HepG2 (cell line): ENCODE measurements around the gene PPP2R2C. TPM values are rescaled to one million over a fixed set of nuclear protein-coding genes. Genes with fewer than 3 reads are reported as not detected.

Experiments
- ATAC-seq: fragments of 200-7000 bp; cut with Tn5 transposase; 3 replicates; pipeline ENCODE4 v1.9.1; 2020; ENCODE audit warnings: mild to moderate bottlenecking, moderate library complexity
- BruUV-seq: library from RNA; stranded (reverse); fragments of 400-500 nt; replicated peaks from 2 replicates; lab custom pipeline; 2021; lab: Mats Ljungman, UMichigan
- CTCF ChIA-PET: fragments of 300-600 bp; formaldehyde crosslinking; extraction: SDS; loops from one replicate; lab custom pipeline; 2021; ENCODE audit warnings: low total read pairs, inconsistent platforms, low intra/inter-chr PET ratio; lab: Yijun Ruan, JAX
- POLR2A ChIA-PET: fragments of 350-600 bp; sonication (Branson Sonifier 250); formaldehyde crosslinking; loops from one replicate; lab custom pipeline; 2020; ENCODE audit warnings: antibody characterized with exemption, inconsistent platforms; lab: Yijun Ruan, JAX
- DNase-seq: peaks from one replicate; pipeline ENCODE4 v3.0.0-alpha.2; 2015; ENCODE audit warnings: low spot score
- FAIRE-seq: peaks from 3 replicates; lab custom pipeline; 2011; peaks lifted over from hg19 to GRCh38; lab: Jason Lieb, UNC
- H2AFZ ChIP-seq: one replicate; pipeline ENCODE4 v1.6.1; 2011; ENCODE audit warnings: low read length, inconsistent platforms
- H3K27ac ChIP-seq: fragments of 300-600 bp; 3 replicates; pipeline ENCODE4 v1.8.0; 2011; ENCODE audit warnings: mixed run types, mild to moderate bottlenecking, mixed read lengths, low read length, inconsistent platforms; ENCODE audit not compliant: insufficient read depth; ENCODE audit errors: extremely low read length
- H3K27me3 ChIP-seq, 2 experiments: fragments of 200-600 bp in 1 of 2; 2 replicates in 1 of 2; 3 replicates in 1 of 2; pipeline versions ENCODE4 v1.6.0 to v1.8.0; 2011; ENCODE audit warnings: low read length in 2 of 2, mild to moderate bottlenecking in 2 of 2, moderate library complexity in 2 of 2, inconsistent platforms in 1 of 2; ENCODE audit not compliant: insufficient read depth in 2 of 2, control insufficient read depth in 1 of 2
- H3K36me3 ChIP-seq, 2 experiments: fragments of 200-600 bp in 1 of 2; replicated peaks in 1 of 2; 2 replicates in 1 of 2; 3 replicates in 1 of 2; pipeline versions ENCODE4 v1.5.1 to v1.8.0; 2011; ENCODE audit warnings: low read length in 2 of 2, inconsistent platforms in 1 of 2; ENCODE audit not compliant: insufficient read depth in 2 of 2, control insufficient read depth in 1 of 2
- H3K4me1 ChIP-seq: 2 replicates; pipeline ENCODE4 v1.5.1; 2012; ENCODE audit warnings: low read length, inconsistent platforms; ENCODE audit not compliant: insufficient read depth
- H3K4me2 ChIP-seq: 2 replicates; pipeline ENCODE4 v1.6.0; 2011; ENCODE audit warnings: low read depth, low read length, inconsistent platforms
- H3K4me3 ChIP-seq, 3 experiments: fragments of 200-600 bp in 1 of 3; sonication (generic), shearing (Covaris generic) in 1 of 3; replicated peaks in 1 of 3; 2 replicates each; pipeline ENCODE4 v1.5.1; 2011 to 2016; ENCODE audit warnings: low read length in 3 of 3, inconsistent platforms in 2 of 3, low read depth in 2 of 3, mild to moderate bottlenecking in 2 of 3, control low read depth in 1 of 3, mixed read lengths in 1 of 3; ENCODE audit not compliant: insufficient read depth in 1 of 3
- H3K79me2 ChIP-seq: one replicate; pipeline ENCODE4 v1.6.1; 2011; ENCODE audit warnings: low read length, inconsistent platforms; ENCODE audit not compliant: insufficient read depth
- H3K9ac ChIP-seq: 2 replicates; pipeline ENCODE4 v1.6.0; 2011; ENCODE audit warnings: mild to moderate bottlenecking, low read depth, low read length, inconsistent platforms; ENCODE audit not compliant: insufficient read depth
- H3K9me3 ChIP-seq: 2 replicates; pipeline ENCODE4 v1.5.1; 2012; ENCODE audit warnings: mild to moderate bottlenecking, low read length
- H4K20me1 ChIP-seq: 2 replicates; pipeline ENCODE4 v1.6.0; 2011; ENCODE audit warnings: inconsistent platforms, mild to moderate bottlenecking, low read length, moderate library complexity; ENCODE audit not compliant: insufficient read depth
- AGO1 ChIP-seq: fragments of 200-400 bp; formaldehyde crosslinking; IDR thresholded peaks from 2 replicates; pipeline ENCODE4 v1.6.1; 2017; ENCODE audit warnings: mild to moderate bottlenecking, low read depth, low read length, moderate library complexity; ENCODE audit not compliant: poor library complexity, severe bottlenecking
- FOSL2 ChIP-seq: sonication (generic); formaldehyde crosslinking; IDR thresholded peaks from 2 replicates; pipeline ENCODE4 v1.4.0; 2020; ENCODE audit warnings: missing genetic modification reagents
- GLI4 ChIP-seq: sonication (generic); formaldehyde crosslinking; IDR thresholded peaks from 2 replicates; pipeline ENCODE4 v1.5.1; 2020; ENCODE audit warnings: missing genetic modification reagents, mild to moderate bottlenecking, moderate library complexity, borderline replicate concordance
- KDM1A ChIP-seq: IDR thresholded peaks from 2 replicates; pipeline ENCODE4 v1.6.1; 2016; ENCODE audit warnings: missing compliant biosample characterization
- MAF1 ChIP-seq: sonication (generic); formaldehyde crosslinking; IDR thresholded peaks from 2 replicates; pipeline ENCODE4 v1.5.0; 2020; ENCODE audit warnings: missing genetic modification reagents, borderline replicate concordance
- SMC3 ChIP-seq: IDR thresholded peaks from 2 replicates; pipeline ENCODE4 v1.6.1; 2011; ENCODE audit warnings: low read length, improper control_type of control experiment
- SYNCRIP ChIP-seq: fragments of 200-400 bp; formaldehyde crosslinking; IDR thresholded peaks from 2 replicates; pipeline ENCODE4 v1.6.1; 2018; ENCODE audit warnings: mild to moderate bottlenecking, low read depth, low read length; ENCODE audit not compliant: insufficient read depth
- TEAD3 ChIP-seq: optimal IDR thresholded peaks from 2 replicates; pipeline ENCODE3; 2016; ENCODE audit warnings: borderline replicate concordance
- ZBTB33 ChIP-seq: sonication (generic); formaldehyde crosslinking; IDR thresholded peaks from 2 replicates; pipeline ENCODE4 v1.4.0; 2020; ENCODE audit warnings: missing genetic modification reagents
- ZNF331 ChIP-seq: sonication (generic); formaldehyde crosslinking; IDR thresholded peaks from 2 replicates; pipeline ENCODE4 v1.4.0; 2020; ENCODE audit warnings: missing genetic modification reagents
- ZNF501 ChIP-seq: sonication (generic); formaldehyde crosslinking; IDR thresholded peaks from 2 replicates; pipeline ENCODE4 v1.5.1; 2020; ENCODE audit warnings: mild to moderate bottlenecking, moderate library complexity, missing genetic modification reagents
- ZNF549 ChIP-seq: sonication (generic); formaldehyde crosslinking; IDR thresholded peaks from 2 replicates; pipeline ENCODE4 v1.5.0; 2020; ENCODE audit warnings: missing genetic modification reagents
- ZNF597 ChIP-seq: sonication (generic); formaldehyde crosslinking; IDR thresholded peaks from 2 replicates; pipeline ENCODE4 v1.5.0; 2020; ENCODE audit warnings: missing genetic modification reagents
- ZNF747 ChIP-seq: sonication (generic); formaldehyde crosslinking; IDR thresholded peaks from 2 replicates; pipeline ENCODE4 v1.8.1; 2023; ENCODE audit warnings: missing genetic modification reagents, mild to moderate bottlenecking, borderline replicate concordance
- WGBS: methylation state at CpG from one replicate; pipeline ENCODE4 v1.1.6; 2017; ENCODE audit warnings: low lambda C conversion rate; 5-methylcytosine and 5-hydroxymethylcytosine counted together
- in situ Hi-C: cut with HindIII; loops from 2 replicates; pipeline ENCODE4 v1.10.0; 2017; ENCODE audit warnings: low pct_unique_long_range_greater_than_20kb; ENCODE audit not compliant: extremely low pct_ligation_motif_present
- intact Hi-C: fragments of 100-400 bp; cut with micrococcal nuclease; formaldehyde crosslinking; loops from one replicate; pipeline ENCODE4 v1.10.0; 2022; ENCODE audit not compliant: unreplicated experiment
- polyA plus RNA-seq, 8 experiments: library from polyadenylated mRNA; depleted of rRNA in 3 of 8; stranded (reverse) in 7 of 8; unstranded in 1 of 8; fragments of >200 nt; fragmentation: Illumina TruSeq in 4 of 8; extraction: Trizol in 4 of 8; gene quantifications; 2 replicates each; pipeline versions ENCODE4 v1.2.1 to v1.2.3, GENCODE V29; 2011 to 2016; ENCODE audit warnings: low read depth in 4 of 8, missing spikeins in 1 of 8, mixed read lengths in 1 of 8; ENCODE audit not compliant: insufficient read depth in 1 of 8
- total RNA-seq, 5 experiments: library from RNA; depleted of rRNA; stranded (reverse); fragments of >200 nt; fragmentation: Illumina TruSeq; extraction: Trizol; gene quantifications; 2 replicates each; pipeline ENCODE4 v1.2.3, GENCODE V29; 2016; ENCODE audit warnings: low read depth in 1 of 5

The PPP2R2C gene
- total and polyA plus RNA-seq, 2 of the 13 experiments (the other 11 are each of a cell fraction or from before 2014, with no cell fraction given) = 0.60 to 8.6 TPM

GRCh38 chr4:6453688-6453990, 18.8 kb downstream of the PPP2R2C start:
- no peak overlapping the region for H3K27ac ChIP-seq
- no peaks in the 10 kb centered on the region for H3K36me3 ChIP-seq
- ATAC-seq (no peak), FAIRE-seq (no peak), DNase-seq (no peak)
- peaks cover 6 to 74% of the 10 kb centered on the region in 2 experiments; a peak in 3 of 5 replicates for H3K27me3 ChIP-seq
- H2AFZ ChIP-seq = no peak overlapping the region
- no peak overlapping the region for H3K4me3 ChIP-seq
- CTCF ChIA-PET = no interaction called here
- 10% methylated on average over 4 of the region's 8 CpGs for WGBS
- no peaks in the 10 kb centered on the region for H3K79me2 ChIP-seq
- no peak overlapping the region for H3K4me2 ChIP-seq
- BruUV-seq = no TSS peak
- no peak for TF ChIP-seq MAF1 (CRISPR knock-in tag)
- no peak for TF ChIP-seq ZNF501 (CRISPR knock-in tag)
- TF ChIP-seq ZNF747 = no peak
- no peak for TF ChIP-seq GLI4 (CRISPR knock-in tag)
- TF ChIP-seq ZNF549 (CRISPR knock-in tag) = no peak
- TF ChIP-seq ZNF597 (CRISPR knock-in tag) = no peak
- no peak for TF ChIP-seq SMC3
- TF ChIP-seq ZBTB33 (CRISPR knock-in tag) = no peak
- no peak for TF ChIP-seq SYNCRIP
- TF ChIP-seq KDM1A = no peak
- no peak for TF ChIP-seq AGO1
- TF ChIP-seq ZNF331 (CRISPR knock-in tag) = no peak
- no peak for TF ChIP-seq TEAD3 (CRISPR knock-in tag)
- no peak for TF ChIP-seq FOSL2
- TF ChIP-seq, all 625 proteins: peak for 0
- no peaks in the 10 kb centered on the region for H3K4me1 ChIP-seq
- in situ Hi-C loops = no loop called here
- no peaks in the 10 kb centered on the region for H4K20me1 ChIP-seq
- intact Hi-C loops = no loop called here
- POLR2A ChIA-PET = no interaction called here
- H3K9ac ChIP-seq = no peak overlapping the region
- no peaks in the 10 kb centered on the region for H3K9me3 ChIP-seq
